Measurements from ENCODE around the gene NID2.

DNA sequence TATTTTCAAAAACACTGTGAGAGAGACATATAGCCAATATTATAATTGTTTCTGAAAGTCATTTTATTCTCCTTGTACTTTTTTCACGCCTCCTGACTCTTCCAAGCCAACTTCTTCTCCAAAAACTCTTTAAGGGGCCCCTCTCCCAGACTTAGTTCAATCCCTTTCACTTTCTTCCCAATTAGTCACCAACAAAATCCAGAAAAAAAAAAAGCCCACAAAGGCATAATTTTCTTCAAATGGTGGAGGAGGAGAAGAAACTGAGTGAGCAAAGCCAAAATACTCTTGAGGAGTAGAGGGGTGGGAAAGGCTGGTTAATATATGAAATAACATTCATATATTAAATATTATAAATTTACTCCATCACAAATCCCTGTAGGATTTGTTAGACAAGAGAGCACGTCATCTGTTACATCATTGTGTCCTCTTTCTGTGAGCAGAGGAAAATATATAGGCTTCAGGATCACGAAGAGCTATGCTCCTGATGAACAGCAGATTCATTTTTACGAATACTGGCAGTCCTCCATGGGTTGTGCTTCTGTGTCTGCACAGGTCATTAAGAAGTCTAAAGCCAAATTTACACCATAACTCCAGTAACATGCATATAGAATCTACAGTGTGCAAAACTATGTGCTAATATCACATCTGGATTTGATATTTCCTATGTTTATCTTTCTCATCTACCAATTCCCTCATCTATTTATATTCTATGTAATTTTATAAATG is 25.9 kb upstream of the NID2 start:
- TF ChIP-seq, protein P1, sequence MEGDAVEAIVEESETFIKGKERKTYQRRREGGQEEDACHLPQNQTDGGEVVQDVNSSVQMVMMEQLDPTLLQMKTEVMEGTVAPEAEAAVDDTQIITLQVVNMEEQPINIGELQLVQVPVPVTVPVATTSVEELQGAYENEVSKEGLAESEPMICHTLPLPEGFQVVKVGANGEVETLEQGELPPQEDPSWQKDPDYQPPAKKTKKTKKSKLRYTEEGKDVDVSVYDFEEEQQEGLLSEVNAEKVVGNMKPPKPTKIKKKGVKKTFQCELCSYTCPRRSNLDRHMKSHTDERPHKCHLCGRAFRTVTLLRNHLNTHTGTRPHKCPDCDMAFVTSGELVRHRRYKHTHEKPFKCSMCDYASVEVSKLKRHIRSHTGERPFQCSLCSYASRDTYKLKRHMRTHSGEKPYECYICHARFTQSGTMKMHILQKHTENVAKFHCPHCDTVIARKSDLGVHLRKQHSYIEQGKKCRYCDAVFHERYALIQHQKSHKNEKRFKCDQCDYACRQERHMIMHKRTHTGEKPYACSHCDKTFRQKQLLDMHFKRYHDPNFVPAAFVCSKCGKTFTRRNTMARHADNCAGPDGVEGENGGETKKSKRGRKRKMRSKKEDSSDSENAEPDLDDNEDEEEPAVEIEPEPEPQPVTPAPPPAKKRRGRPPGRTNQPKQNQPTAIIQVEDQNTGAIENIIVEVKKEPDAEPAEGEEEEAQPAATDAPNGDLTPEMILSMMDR (IDR thresholded peaks at IDR 0.05), result no peak
- TF ChIP-seq POLR2A (IDR thresholded peaks at IDR 0.05), result no peak

Measured in adrenal gland (tissue), 5 donors.